ENCODE data around the gene MSANTD2.
"Not testable (repeated sequence)": the region's sequence is repeated elsewhere in the genome, so short reads cannot be mapped to it uniquely, and the experiment has no call there.

Gene MSANTD2

DNA sequence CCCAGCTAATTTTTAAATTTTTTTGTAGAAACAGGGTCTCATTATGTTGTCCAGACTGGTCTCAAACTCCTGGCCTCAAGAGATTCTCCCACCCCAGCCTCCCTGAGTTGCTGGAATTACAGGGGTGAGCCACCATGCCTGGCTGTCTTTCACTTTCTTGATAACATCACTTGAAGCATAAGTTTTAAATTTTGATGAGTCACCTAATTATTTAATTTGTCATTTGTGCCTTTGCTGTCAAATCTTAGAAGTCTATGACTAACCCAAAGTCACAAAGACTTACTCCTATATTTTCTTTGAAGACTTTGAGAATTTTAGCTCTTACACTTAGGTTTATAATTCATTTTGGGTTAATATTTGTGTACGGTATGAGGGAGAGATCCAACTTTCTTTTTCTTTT is 14.5 kb upstream of the MSANTD2 start:
- no peak for DNase-seq

DNA sequence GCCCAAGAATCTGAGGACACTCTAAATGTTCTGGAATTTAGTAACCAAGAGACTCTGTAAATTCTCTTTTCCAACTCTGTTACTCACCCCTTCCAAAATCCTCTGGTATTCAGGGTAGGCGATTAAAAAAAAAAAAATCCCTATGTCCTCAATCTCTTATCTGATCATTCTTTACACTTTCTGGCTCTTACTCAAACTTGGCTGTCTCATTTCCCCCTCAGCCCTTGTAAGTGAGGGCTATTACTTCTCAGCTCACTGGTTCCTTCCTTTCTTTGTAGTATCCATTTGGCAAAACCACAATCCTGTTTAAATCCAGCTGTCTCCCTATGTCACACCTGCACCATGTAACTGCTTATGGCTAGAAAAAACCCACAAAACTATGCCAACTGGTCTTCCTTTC is 12.7 kb upstream of the MSANTD2 start:
- DNase-seq: no peak

DNA sequence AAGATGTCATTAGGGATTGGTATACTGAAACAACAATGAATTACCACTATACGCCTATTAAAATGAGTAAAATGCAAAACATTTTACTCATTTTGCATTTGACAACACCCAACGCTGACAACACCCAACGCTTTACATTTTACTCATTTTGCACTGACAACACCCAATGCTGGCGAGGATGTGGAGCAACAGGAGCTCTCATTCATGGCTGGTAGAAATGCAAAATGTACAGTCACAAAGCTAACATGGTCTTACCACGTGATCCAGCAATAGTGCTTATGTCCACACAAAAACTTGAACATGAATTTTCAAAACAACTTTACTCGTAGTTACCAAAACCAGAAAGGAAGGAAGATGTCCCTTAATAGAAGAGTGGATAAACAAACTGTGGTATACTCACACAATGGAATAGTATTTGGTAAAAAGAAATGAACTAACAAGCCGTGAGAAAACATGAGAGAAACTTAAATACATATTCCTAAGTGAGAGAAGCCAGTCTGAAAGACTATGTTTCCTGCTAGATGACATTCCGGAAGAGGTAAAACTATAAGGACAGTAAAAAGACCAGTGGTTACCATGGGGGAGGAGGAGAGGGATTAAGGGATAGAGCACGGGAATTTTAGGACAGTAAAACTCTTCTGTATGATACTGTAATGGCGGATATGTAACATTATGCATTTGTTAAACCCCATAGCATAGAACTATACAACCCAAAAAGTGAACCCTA is 11.4 kb upstream of the MSANTD2 start:
- DNase-seq: no peak

DNA sequence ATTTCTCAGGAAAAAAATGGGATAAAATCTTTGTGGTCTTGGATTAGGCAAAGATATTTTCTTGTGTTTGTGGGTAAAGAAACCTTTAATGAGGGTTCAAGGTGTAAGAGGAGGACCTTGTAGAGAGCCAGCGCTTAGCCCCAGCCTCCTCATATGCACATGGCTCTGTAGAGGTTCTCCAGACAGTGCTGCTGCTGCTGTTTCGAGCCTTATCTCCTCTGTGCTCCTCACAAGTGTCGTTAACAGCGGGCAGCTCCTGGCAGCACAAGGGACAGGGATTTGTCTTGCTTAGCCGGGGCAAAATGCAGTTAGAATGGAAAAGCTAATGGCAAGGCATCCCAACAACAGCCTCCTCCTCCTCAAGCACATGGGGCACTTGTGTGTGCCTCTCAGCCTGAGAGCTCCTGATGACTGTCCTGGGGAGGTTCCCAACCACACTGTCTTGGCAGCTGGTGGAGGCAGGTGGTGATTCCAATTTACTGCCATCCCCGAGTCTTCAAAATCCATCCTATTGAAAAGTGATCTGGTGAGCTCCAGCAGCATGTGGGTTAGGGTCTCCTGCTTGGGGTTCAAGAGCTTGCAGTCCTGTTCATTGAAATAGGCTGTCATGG is 7.6 kb upstream of the MSANTD2 start:
- no peak for DNase-seq

DNA sequence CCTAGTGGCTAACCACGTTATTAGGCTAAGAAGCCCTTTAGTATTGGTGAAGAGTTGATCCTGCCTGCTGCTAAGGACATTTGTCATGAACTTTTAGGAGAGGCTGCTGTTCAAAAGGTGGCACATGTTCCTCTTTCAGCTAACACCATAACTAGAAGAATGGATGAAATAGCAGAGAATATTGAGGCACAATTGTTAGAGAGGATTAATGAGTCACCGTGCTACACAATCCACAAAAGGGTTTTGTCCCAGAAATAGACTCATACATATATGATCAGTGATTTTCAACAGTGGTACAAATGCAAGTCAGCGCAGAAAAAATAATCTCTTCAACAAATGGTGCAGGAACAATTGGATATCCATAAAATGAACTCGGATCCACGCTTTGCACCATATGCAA is 7.0 kb upstream of the MSANTD2 start:
- no peak for DNase-seq

DNA sequence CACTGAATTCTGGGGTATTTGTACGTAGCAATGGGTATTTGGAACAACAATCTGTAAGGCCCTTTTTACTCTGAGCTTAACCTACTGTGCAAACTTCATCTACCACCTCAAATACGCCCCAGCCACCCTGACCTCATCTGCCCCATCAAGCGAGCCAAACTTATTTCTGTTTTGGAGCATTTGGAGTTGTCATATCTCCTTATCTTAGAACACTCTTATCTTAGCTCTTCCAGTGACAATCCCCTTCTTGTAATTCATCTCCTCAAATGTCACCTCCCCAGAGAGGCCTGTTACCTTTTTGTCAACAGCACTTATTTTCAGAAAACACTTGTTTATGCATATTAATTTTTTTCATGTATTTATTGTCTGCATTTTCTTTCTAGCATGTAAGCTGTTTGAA is 4.7 kb upstream of the MSANTD2 start:
- DNase-seq: no peak

DNA sequence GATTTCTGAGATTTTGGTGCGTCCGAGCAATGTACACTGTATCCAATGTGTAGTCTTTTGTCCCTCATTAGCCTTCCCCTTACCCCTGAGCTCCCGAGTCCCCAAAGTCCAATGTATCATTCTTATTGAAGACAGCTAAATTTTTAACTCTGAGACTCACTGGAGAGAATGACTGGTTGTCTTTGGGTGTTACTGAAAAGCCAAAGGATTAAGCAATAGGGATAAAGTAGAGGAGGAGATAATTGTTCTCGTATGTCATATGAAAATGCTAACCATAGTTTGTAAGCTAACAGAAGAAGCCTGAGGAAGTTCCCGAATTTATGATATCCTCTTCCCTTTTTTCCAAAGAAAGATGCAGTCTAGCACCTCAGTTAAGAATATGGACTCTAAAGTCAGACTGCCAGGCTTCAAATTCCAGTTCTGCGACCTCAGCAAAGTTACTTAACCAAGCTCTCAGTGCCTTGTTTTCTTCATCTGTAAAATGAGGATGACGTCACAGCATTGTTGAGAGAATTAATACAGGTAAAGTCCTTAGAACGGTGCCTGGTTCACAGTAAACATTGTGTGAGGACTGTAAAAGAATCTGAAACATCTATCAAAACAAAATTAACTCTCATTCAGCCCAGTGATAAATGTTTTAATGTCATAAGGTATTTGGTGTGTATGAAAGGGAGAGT is 1.6 kb upstream of the MSANTD2 start:
- DNase-seq: no peak

DNA sequence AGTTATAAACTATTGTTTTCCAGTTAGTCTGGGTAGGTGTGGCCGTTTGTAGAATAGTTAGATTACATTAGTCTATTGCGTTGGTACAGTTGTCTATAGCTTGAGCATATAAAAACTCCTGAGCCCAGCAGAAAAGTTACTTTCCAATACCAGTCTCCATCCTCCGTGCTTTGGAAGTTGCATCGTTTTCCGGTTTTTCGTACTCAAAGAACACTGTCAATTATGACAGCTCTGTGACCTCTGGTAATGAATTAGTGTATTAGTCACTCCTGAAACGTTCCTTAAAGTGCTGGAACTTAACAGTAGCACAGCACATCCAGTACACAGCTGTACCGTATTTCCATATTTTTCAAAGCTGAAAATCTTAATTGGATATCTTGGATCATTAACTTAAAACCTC is 808 bp upstream of the MSANTD2 start:
- DNase-seq: no peak

DNA sequence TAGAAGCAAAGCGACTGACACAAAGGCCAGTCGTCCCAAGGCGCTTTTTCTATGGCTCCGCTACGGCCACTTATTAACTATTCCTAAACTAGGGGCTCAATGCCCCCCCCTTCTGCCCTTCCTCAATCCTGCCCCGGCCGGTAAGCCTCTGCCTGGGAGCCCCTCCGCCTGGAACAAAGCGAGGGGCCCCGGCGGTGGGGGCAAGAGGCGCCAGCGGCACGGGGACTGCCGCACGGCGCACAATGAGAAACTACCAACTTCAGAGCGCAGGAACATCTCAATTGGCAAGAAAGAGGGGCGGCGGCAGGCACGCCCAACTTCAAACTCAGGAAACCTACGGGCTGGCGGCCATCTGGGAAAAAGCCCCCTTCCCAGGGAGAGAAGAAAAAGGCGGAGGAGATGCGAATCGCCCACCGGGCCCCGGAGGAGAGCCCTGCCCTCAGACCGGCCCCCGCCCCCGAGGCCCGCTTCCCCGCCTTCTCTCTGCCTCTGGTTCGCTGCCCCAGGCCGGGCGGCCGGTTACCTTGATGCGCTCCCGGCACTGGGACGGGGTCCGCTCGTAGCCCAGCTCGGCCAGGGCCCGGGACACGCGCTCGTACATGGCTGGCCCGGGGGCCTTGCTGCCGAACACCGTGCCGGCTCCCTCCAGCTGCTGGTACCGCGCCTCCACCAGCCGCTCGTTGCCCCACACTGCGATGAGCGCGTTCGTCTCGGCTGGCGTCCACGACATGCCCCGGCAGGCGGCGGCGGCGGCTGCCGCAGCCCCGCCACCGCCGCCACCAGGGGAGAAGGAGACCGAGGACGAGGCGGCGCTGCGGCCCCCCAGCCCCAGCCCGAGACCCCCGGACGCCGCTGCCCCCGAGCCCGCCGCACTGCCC is 619 bp downstream of the MSANTD2 start:
- peak; percentile 21 to 25 for DNase-seq

DNA sequence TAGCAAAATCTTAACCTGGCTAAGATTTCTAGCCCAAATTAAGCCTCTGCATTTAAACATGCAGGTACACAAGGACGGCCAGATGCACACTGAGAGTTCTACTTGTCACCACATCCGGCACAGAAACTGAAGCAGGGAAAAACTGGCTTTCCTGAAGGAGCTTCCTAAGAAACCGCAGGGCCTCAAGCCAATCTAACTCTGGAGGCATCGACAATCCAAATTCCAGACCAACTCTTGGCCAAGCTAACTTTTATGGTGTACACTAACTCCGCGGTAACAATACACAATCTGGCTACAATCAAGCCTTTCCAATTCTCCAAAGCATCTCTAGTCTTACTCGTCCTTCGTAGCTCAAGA is 1.2 kb downstream of the MSANTD2 start:
- no peak for DNase-seq

DNA sequence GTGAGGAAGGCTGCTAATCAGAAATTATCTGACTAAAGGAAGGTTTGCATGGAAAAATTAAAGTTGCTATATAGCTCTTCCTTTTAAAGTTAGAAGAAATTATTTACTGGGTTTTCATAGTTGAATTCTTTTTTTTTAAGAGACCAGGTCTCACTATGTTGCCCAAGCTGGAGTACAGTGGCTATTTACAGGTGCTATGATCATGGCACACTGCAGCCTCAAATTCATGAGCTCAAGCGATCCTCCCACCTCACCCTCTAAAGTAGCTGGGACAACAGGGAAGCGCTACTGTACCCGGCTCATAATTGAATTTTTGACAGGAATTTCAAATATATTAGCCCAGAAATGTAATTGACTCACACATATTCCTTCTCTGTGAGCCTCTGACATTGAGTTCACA is 3.9 kb downstream of the MSANTD2 start:
- no peak for DNase-seq

DNA sequence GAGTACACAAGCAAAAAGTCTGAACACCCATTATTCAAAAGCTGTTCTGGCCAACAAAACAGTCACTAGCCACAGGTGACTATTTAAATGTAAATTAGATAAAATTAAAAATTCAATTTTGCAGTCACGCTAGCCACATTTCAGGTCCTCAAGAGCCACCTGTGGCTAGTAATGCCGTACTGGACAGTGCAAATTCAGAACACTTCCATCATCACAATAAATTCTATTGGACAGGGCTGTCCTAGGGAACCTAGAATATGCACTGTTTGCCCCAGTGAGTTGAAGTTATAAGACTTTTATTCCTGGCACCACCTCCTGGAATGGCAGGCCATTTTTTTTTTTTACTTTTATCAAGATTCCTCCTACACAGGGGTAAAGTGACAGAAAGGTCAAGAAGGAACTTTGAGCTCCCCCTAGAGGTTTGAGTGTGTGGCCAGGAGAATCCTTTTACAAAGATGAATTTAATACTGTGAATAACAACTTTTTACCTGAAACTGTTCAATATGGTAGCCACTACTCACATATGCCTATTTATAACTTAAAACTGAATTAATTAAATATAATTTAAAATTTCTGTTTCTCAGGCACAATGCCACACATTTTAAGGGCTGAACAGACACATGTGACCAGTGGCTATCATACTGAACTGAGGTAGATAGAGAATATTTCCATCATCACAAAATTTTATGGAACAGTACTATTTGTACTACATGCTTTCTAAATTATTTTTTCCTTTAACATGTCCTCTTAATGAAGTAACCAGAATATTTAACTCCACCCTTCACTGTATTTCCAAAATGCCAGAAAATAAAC is 6.5 kb downstream of the MSANTD2 start:
- no peak for DNase-seq

DNA sequence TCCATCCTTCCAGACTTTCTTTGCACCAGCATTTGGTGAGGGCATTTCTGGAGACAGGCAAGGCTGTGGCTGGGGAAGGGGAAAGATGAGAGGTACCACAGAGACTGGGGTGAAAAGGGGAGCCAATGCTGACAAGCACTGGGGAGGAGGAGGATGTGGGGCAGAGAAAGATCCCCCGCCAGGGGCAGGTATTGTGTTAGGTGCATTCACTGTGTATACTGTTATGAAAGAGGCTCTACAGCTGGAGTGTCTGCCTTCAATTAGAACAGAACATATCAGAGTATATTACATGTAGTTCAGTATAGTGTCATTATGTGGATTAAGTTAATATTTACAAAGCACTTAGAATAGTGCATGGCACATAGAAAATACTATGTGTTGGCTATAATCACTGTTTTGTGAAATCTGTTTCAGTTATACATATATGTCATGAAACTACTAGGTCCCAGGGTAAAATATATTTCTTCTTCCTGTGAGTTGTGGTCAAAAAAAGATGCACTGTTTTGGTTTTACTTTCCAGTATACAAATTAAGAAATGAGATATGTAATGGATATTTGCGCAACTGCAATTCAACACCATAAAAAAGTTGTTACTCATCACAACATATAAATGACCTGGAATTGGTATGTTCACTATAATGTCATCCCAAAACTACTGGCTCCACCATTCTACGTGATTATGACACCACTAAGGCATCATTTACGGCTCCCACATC is 8.4 kb downstream of the MSANTD2 start:
- no peak for DNase-seq

DNA sequence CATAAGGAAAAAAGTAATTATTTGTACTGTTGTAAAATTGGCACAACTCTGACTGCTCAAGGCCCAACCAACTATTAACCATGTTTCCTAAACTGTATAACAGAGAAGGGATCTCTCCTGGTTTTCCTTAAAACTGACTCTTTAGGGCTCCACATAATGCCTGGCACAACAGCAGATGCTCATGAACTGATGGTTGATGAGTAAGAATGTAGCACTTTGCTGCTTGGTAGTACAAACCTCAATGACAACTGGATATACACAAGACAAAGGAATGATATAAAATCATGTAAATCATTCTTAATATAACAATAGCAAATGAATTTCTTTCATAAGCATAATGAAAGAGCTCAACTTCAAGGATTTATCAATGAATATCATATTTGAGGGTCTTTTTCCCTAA is 11.7 kb downstream of the MSANTD2 start:
- no peak for DNase-seq

DNA sequence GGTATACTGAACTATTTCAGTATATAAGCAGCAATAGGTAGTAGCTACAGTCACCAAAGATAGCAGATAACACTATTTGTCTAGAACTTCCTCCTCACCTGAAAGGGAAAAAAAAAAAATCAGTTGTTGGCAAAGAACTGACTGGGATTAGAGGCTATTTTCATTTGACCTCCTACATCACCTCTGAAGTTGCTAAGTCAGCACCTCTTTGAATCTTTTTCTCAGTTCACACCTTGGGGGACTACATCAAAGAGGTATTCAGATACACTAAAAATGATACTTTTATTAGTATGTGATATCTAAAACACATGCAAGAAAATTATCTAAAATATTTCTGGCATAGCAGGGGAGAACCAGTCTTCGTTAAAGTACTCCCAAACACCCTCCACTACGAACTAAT is 16.2 kb downstream of the MSANTD2 start:
- DNase-seq: no peak

DNA sequence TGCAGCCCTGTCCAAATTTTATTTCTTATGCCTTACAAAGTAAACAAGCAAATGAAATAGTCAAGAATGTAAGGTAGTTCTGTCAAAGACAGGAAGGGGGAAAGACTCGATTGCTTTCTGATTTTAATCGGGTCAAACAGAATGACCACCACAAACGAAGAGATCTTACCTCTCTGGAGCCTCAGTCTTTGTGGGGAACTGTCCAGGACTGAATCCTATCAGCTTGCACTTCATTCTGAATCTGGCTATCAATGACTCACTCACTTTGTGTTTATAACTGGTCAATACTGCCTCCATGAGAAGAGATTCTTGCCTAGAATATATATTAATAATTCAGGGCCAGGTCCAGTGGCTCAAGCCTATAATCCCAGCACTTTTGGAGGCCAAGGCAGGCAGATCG is 17.2 kb downstream of the MSANTD2 start:
- DNase-seq: no peak

DNA sequence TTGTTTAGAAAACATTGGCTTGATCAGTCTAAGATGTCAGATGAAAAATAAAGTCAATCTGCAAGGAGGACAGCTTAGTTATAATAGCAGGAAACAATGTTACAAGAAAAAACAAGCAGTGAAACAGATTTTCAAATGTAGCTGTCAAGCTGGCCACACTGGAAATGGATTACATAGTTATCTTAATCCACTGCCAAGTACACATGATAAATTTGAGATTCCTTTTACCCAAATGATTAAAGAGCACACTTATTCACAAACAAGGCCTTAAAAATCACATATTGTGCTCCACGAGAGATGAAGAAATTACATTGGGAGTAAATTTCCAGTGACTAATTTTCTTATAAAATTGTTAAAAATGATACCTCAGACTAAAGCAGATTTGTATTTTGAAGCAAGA is 20.6 kb downstream of the MSANTD2 start:
- DNase-seq: no peak

DNA sequence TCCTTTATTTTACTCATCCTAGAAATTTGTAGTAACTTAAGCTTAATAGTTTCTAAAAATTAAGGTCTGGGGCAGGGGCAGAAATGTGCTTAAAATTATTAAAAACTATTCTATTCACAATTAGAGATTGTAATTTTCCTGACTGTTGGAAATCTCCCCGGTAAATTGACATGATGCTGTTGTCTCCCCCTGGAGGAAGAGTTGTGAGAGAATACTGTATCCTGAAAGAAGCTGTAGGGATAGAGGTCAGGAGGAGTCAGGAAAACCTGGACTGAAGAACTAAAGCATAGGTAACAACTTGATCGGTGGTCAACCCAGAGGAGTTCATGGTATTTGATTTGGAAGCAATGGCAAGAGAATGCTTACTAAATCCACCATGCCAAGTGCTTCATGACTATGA is 21.9 kb downstream of the MSANTD2 start:
- DNase-seq: no peak

DNA sequence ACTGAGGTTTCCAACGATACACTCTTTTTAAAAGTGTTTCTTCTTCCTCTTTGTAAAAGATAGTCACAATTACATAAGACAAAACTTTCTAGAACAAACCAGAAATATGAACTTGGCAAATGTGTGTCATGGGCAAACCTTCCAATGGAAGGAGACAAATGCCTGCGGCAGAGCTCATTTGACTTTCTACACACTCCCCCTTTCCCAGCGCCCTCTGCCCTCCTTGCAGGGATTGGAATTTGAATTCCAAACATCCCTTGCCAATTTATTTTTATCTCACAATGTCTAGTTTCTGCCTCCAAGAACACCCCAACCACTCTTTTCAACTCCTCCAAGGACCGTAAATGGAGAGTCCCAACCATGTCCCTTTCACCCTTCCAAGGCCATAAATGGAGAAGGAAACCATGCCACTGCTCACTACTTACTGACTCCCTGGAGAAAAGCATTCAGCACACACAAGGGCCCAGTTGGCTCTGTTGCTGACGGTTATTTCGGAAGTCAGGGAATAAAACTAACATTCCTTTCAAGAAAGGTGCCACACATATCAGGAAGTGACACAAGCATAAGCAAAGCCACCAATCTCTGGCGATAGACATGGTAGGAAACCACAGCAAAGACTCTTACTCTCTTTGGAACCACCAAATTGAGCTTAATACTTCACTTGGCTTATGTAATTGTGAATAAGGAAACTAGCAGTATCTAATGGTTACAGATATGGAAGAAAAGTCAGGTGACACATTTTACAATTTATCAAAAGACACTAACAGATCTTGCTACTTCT is 23.2 kb downstream of the MSANTD2 start:
- DNase-seq: no peak

DNA sequence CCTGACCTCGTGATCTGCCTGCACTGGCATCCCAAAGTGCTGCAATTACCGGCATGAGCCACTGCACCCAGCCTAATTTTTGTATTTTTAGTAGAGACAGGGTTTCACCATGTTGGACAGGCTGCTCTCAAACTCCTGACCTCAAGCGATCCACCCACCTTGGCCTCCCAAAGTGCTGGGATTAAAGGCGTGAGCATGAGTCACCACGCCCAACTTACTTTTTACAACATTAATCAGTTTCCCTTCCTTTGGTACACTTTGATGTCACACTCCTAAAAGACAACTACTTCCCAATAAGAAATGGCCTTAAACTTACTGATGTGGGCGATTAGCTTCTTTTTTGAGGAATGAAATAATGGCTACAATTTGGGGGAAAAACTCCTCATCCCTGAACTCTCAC is 29.2 kb downstream of the MSANTD2 start:
- DNase-seq: not testable (repeated sequence)

Measured in stimulated activated CD4-positive, alpha-beta T cell treated with anti-CD3 and anti-CD28 coated beads, Interleukin-2, amount 100 ng/mL, for 48 hours (primary cell).